Esophagus squamous epithelium (tissue), 5 donors: Measurements from ENCODE around the gene STAT1. TPM values are rescaled to one million over a fixed set of nuclear protein-coding genes. Genes with fewer than 3 reads are reported as not detected.
A peak's percentile ranks its signal among the peaks of the same experiment; 100 is the strongest.

Experiments
- DNase-seq: peaks from one replicate; lab custom pipeline; 2025; lab: John Stamatoyannopoulos, UW
- H3K27ac ChIP-seq, 4 donors: fragments of 200-600 bp; sonication (generic); one replicate each; pipeline ENCODE4 v1.5.1; 2016 to 2019; ENCODE audit warnings: mild to moderate bottlenecking in 1 of 4
- H3K27me3 ChIP-seq, 4 donors: fragments of 200-600 bp; sonication (generic); 1 replicate in 3 of 4; 2 replicates in 1 of 4; pipeline versions ENCODE4 v1.5.1 to v1.6.0; 2017 to 2021; ENCODE audit warnings: antibody characterized with exemption in 1 of 4
- H3K36me3 ChIP-seq, 3 donors: fragments of 200-600 bp; sonication (generic); one replicate each; pipeline ENCODE4 v1.5.1; 2016 to 2019
- H3K4me1 ChIP-seq, 3 donors: fragments of 200-600 bp; sonication (generic); one replicate each; pipeline ENCODE4 v1.5.1; 2017 to 2019
- H3K4me3 ChIP-seq, 4 donors: fragments of 200-600 bp; sonication (generic); 1 replicate in 3 of 4; 2 replicates in 1 of 4; pipeline ENCODE4 v1.5.1; 2016 to 2019; ENCODE audit warnings: mild to moderate bottlenecking in 2 of 4, moderate library complexity in 1 of 4
- H3K9me3 ChIP-seq, 3 donors: fragments of 200-600 bp; sonication (generic); one replicate each; pipeline ENCODE4 v1.5.1; 2016 to 2019
- CTCF ChIP-seq, 6 experiments: fragments of 450-650 bp in 4 of 6; fragments of 200-600 bp in 2 of 6; sonication (generic) in 2 of 6; IDR thresholded peaks; one replicate each; pipeline ENCODE4 v1.5.1; 2016 to 2019; ENCODE audit warnings: antibody characterized with exemption in 6 of 6, mild to moderate bottlenecking in 4 of 6, moderate library complexity in 4 of 6
- POLR2A ChIP-seq, 4 donors: fragments of 450-650 bp; IDR thresholded peaks; one replicate each; pipeline ENCODE4 v1.6.1; 2017; ENCODE audit warnings: antibody characterized with exemption in 4 of 4, mild to moderate bottlenecking in 4 of 4, moderate library complexity in 3 of 4
- WGBS, 2 donors: methylation state at CpG; one replicate each; pipeline ENCODE4 v1.1.5; 2018; 5-methylcytosine and 5-hydroxymethylcytosine counted together
- intact Hi-C: fragments of 100-400 bp; cut with DNase I; formaldehyde crosslinking; loops from one replicate; pipeline ENCODE4 v1.15.0; 2022
- total RNA-seq, 4 donors: library from RNA; depleted of rRNA; stranded (reverse); fragments of >200 nt; gene quantifications; one replicate each; pipeline ENCODE4 v1.1.0, GENCODE V29; 2016
- donor health status: DM: yes; HTN: yes; CAD: no.

The STAT1 gene
- total RNA-seq, 4 donors from 2014 or later: 23.6 to 58.9 (median 36.1) TPM

- Histone ChIP-seq H3K27me3 (no peaks in the 10 kb centered on the region), H3K27ac (no peak overlapping the region), H3K9me3 (no peaks in the 10 kb centered on the region), H3K36me3 (peaks cover 0 to 6% (median 0%) of the 10 kb centered on the region in 3 donors), H3K4me1 (peaks cover 25 to 41% (median 31%) of the 10 kb centered on the region in 3 donors), H3K4me3 (no peak overlapping the region)
- intact Hi-C loops: no loop called here
- DNase-seq: no peak
- TF ChIP-seq CTCF (IDR thresholded peaks at IDR 0.05) (no peak), POLR2A (IDR thresholded peaks at IDR 0.05) (no peak)
- 74 to 90% methylated on average over 2 of the region's 2 CpGs for WGBS, 2 donors
These were observed 1.3 kb upstream of the STAT1 start for GRCh38 chr2:191015239-191015638.

- intact Hi-C loops: no loop called here
- DNase-seq: no peak
- H3K9me3 ChIP-seq: no peaks in the 10 kb centered on the region
- TF ChIP-seq CTCF (IDR thresholded peaks at IDR 0.05) (no peak), POLR2A (IDR thresholded peaks at IDR 0.05) (no peak)
- peak overlapping the region; percentile 79 to 90 (median 83) for H3K4me3 ChIP-seq
- no peaks in the 10 kb centered on the region for H3K27me3 ChIP-seq
- peaks cover 25 to 42% (median 31%) of the 10 kb centered on the region in 3 donors for H3K4me1 ChIP-seq
- 36 to 44% methylated on average over 4 of the region's 4 CpGs for WGBS, 2 donors
- peak overlapping the region; percentile 88 to 96 (median 94) for H3K27ac ChIP-seq
- peaks cover 0 to 12% (median 0%) of the 10 kb centered on the region in 3 donors for H3K36me3 ChIP-seq
These were observed 666 bp upstream of the STAT1 start for GRCh38 chr2:191014653-191015020.

GRCh38 chr2:191013682-191013931 is 364 bp downstream of the STAT1 start:
- no peak for DNase-seq
- TF ChIP-seq POLR2A (IDR thresholded peaks at IDR 0.05) (no peak), CTCF (IDR thresholded peaks at IDR 0.05) (no peak)
- Histone ChIP-seq H3K36me3 (peaks cover 0 to 22% (median 0%) of the 10 kb centered on the region in 3 donors), H3K27ac (peak overlapping the region; percentile 88 to 96 (median 94)), H3K27me3 (no peaks in the 10 kb centered on the region), H3K9me3 (no peaks in the 10 kb centered on the region), H3K4me1 (peaks cover 25 to 42% (median 31%) of the 10 kb centered on the region in 3 donors), H3K4me3 (peak overlapping the region; percentile 79 to 90 (median 83))
- WGBS, 2 donors: 0 to 2% methylated on average over 10 to 14 of the region's 14 CpGs
- intact Hi-C loops: no loop called here

GRCh38 chr2:191012845-191013681 is 908 bp downstream of the STAT1 start:
- TF ChIP-seq CTCF (IDR thresholded peaks at IDR 0.05): no peak
- TF ChIP-seq POLR2A (IDR thresholded peaks at IDR 0.05): no peak
- Histone ChIP-seq H3K27ac (peak overlapping the region; percentile 88 to 96 (median 94)), H3K4me3 (peak overlapping the region; percentile 79 to 90 (median 83)), H3K4me1 (peaks cover 25 to 42% (median 31%) of the 10 kb centered on the region in 3 donors), H3K36me3 (peaks cover 0 to 27% (median 0%) of the 10 kb centered on the region in 3 donors), H3K27me3 (no peaks in the 10 kb centered on the region), H3K9me3 (no peaks in the 10 kb centered on the region)
- intact Hi-C loops: no loop called here
- WGBS, 2 donors: 16 to 22% methylated on average over 12 to 14 of the region's 14 CpGs
- DNase-seq: no peak

- no peaks in the 10 kb centered on the region for H3K9me3 ChIP-seq
- peak overlapping the region in 2 of 4 donors; percentile 30 to 94 for H3K27ac ChIP-seq
- WGBS, 2 donors: 89 to 91% methylated on average over 3 of the region's 3 CpGs
- intact Hi-C loops: no loop called here
- H3K27me3 ChIP-seq: no peaks in the 10 kb centered on the region
- peak overlapping the region in 2 of 4 donors; percentile 84 to 90 for H3K4me3 ChIP-seq
- H3K4me1 ChIP-seq: peaks cover 25 to 42% (median 31%) of the 10 kb centered on the region in 3 donors
- TF ChIP-seq CTCF (IDR thresholded peaks at IDR 0.05) (no peak), POLR2A (IDR thresholded peaks at IDR 0.05) (no peak)
- DNase-seq: no peak
- peaks cover 0 to 35% (median 1%) of the 10 kb centered on the region in 3 donors for H3K36me3 ChIP-seq
These were observed 1.6 kb downstream of the STAT1 start for GRCh38 chr2:191012346-191012745.
